GM18498 (cell line): ENCODE data around the gene DNAJC28.

Source experiments
- ATAC-seq: cut with Tn5 transposase; IDR thresholded peaks from one replicate; pipeline ENCODE4 v1.9.1; 2021; ENCODE audit warnings: mild to moderate bottlenecking, moderate library complexity; ENCODE audit not compliant: unreplicated experiment

The DNAJC28 gene

GRCh38 chr21:33441489-33442477, 49.7 kb downstream of the DNAJC28 start:
- ATAC-seq: peak; percentile 59
